PC-9 (cell line): ENCODE measurements around the gene MBNL1. TPM values are rescaled to one million over a fixed set of nuclear protein-coding genes. Genes with fewer than 3 reads are reported as not detected.

Source experiments
- BruUV-seq: library from RNA; stranded (reverse); fragments of 400-500 nt; replicated peaks from 2 replicates; lab custom pipeline; 2021; lab: Mats Ljungman, UMichigan
- CTCF ChIA-PET: fragments of 300-600 bp; sonication (Branson Sonifier 250); formaldehyde crosslinking; loops from one replicate; lab custom pipeline; 2022; ENCODE audit warnings: antibody characterized with exemption; lab: Charles Lee
- POLR2A ChIA-PET: fragments of 300-600 bp; sonication (Branson Sonifier 250); formaldehyde crosslinking; loops from one replicate; lab custom pipeline; 2022; ENCODE audit warnings: antibody characterized with exemption; ENCODE audit not compliant: unreplicated experiment; lab: Charles Lee
- DNase-seq, 2 experiments: peaks; one replicate each; pipeline versions ENCODE4 v3.0.0 to v3.0.0-alpha.2; 2015 to 2022; ENCODE audit warnings: mixed read lengths in 1 of 2
- H2AFZ ChIP-seq: fragments of 200-600 bp; sonication (generic); 2 replicates; pipeline ENCODE4 v1.8.1; 2017; ENCODE audit warnings: antibody characterized with exemption
- H3F3A ChIP-seq: fragments of 200-600 bp; sonication (generic); 2 replicates; pipeline ENCODE4 v1.8.1; 2017; ENCODE audit warnings: antibody characterized with exemption, mild to moderate bottlenecking, low read depth; ENCODE audit not compliant: insufficient read depth
- H3K27ac ChIP-seq: fragments of 200-600 bp; sonication (generic); 2 replicates; pipeline ENCODE4 v1.6.1; 2016; ENCODE audit warnings: mixed run types
- H3K27me3 ChIP-seq: fragments of 200-600 bp; sonication (generic); 2 replicates; pipeline ENCODE4 v1.6.1; 2016; ENCODE audit warnings: low read depth, mixed run types; ENCODE audit not compliant: insufficient read depth
- H3K36me3 ChIP-seq: fragments of 200-600 bp; sonication (generic); 2 replicates; pipeline ENCODE4 v1.6.1; 2016; ENCODE audit warnings: low read depth, mixed run types
- H3K4me1 ChIP-seq: fragments of 200-600 bp; sonication (generic); replicated peaks from 2 replicates; pipeline ENCODE4 v1.6.1; 2016; ENCODE audit warnings: mixed run types; ENCODE audit not compliant: insufficient read depth
- H3K4me2 ChIP-seq: fragments of 200-600 bp; sonication (generic); 2 replicates; pipeline ENCODE4 v1.6.1; 2017; ENCODE audit warnings: mixed run types
- H3K4me3 ChIP-seq: fragments of 200-600 bp; sonication (generic); 2 replicates; pipeline ENCODE4 v1.6.1; 2016; ENCODE audit warnings: mixed run types
- H3K79me2 ChIP-seq: fragments of 200-600 bp; sonication (generic); 2 replicates; pipeline ENCODE4 v1.6.1; 2017; ENCODE audit warnings: low read depth, mixed run types
- H3K9me2 ChIP-seq: fragments of 200-600 bp; sonication (generic); 2 replicates; pipeline ENCODE4 v1.8.1; 2017; ENCODE audit warnings: mild to moderate bottlenecking; ENCODE audit not compliant: insufficient read depth
- H3K9me3 ChIP-seq: fragments of 200-600 bp; sonication (generic); 2 replicates; pipeline ENCODE4 v1.8.1; 2016; ENCODE audit warnings: low read depth; ENCODE audit not compliant: insufficient read depth
- H4K20me1 ChIP-seq: fragments of 200-600 bp; sonication (generic); 2 replicates; pipeline ENCODE4 v1.8.1; 2017; ENCODE audit not compliant: insufficient read depth
- CTCF ChIP-seq: fragments of 200-600 bp; sonication (generic); conservative IDR thresholded peaks from 2 replicates; pipeline ENCODE4 v1.6.1; 2017; ENCODE audit warnings: mixed run types, antibody characterized with exemption, mild to moderate bottlenecking, moderate library complexity
- EZH2 ChIP-seq: fragments of 200-600 bp; sonication (generic); IDR thresholded peaks from 2 replicates; pipeline ENCODE4 v1.8.0; 2017; ENCODE audit warnings: antibody characterized with exemption, low read depth
- intact Hi-C: fragments of 100-400 bp; cut with micrococcal nuclease; formaldehyde crosslinking; loops from one replicate; pipeline ENCODE4 v1.10.0; 2022; ENCODE audit not compliant: unreplicated experiment
- total RNA-seq: library from RNA; stranded (reverse); gene quantifications from 2 replicates; pipeline ENCODE4 v1.2.3, GENCODE V29; 2021

Gene MBNL1
- total RNA-seq, 1 experiment from 2014 or later: 176 TPM

DNA sequence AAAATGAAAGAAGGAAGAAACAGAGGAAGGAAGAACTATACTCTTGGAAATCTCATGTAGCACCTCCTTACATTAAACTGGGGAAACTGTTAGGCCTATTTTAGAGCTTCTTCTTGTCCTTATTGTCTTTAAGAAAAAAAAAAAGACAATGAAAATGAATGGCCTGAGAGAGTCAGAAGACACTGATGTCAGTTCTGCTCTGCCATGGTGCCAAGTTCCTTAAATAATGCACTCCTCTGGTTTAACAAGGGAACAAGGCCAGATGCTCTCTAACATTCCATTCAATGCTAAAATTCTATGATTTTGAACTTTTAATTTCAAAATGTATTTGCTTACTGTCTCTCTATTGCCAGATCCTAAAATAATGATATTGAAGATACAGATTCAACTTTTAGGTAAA is 4.4 kb upstream of the MBNL1 start:
- H3K36me3 ChIP-seq: no peaks in the 10 kb centered on the region
- no peaks in the 10 kb centered on the region for H4K20me1 ChIP-seq
- H3K27me3 ChIP-seq: no peaks in the 10 kb centered on the region
- BruUV-seq: no TSS peak
- no peak for DNase-seq
- no peak overlapping the region for H2AFZ ChIP-seq
- intact Hi-C loops: loop anchor here (10.0 kb wide), 1 partner anchor 960 kb away; no protein-coding TSS in a partner anchor
- POLR2A ChIA-PET: no interaction called here
- no peak for TF ChIP-seq CTCF
- TF ChIP-seq EZH2: no peak
- H3K27ac ChIP-seq: no peak overlapping the region
- CTCF ChIA-PET: interaction anchor here (0.6 kb wide), 1 partner anchor 1282 kb away, joined by 4 read pairs; no protein-coding TSS in a partner anchor
- H3K79me2 ChIP-seq: peaks cover 3% of the 10 kb centered on the region; the same call in 1 of the 2 replicates
- no peak overlapping the region for H3K4me2 ChIP-seq
- H3F3A ChIP-seq: peaks cover 7% of the 10 kb centered on the region; the same call in 1 of the 2 replicates
- H3K4me1 ChIP-seq: peaks cover 31% of the 10 kb centered on the region
- no peaks in the 10 kb centered on the region for H3K9me2 ChIP-seq
- H3K4me3 ChIP-seq: no peak overlapping the region
- no peaks in the 10 kb centered on the region for H3K9me3 ChIP-seq

- Histone ChIP-seq H3K4me2 (peak overlapping the region; percentile 20), H4K20me1 (no peaks in the 10 kb centered on the region), H3K9me2 (no peaks in the 10 kb centered on the region), H3K79me2 (peaks cover 22% of the 10 kb centered on the region), H3F3A (peaks cover 15% of the 10 kb centered on the region), H3K27ac (no peak overlapping the region), H3K4me3 (no peak overlapping the region), H3K9me3 (no peaks in the 10 kb centered on the region), H3K4me1 (peaks cover 34% of the 10 kb centered on the region), H3K36me3 (no peaks in the 10 kb centered on the region), H3K27me3 (no peaks in the 10 kb centered on the region), H2AFZ (no peak overlapping the region)
- ChIA-PET CTCF (interaction anchor here (0.6 to 1.1 kb wide), 2 partner anchors 66 to 240 kb away, joined by 3 to 4 read pairs; no protein-coding TSS in a partner anchor), POLR2A (interaction anchor here (0.7 kb wide), 1 partner anchor 40 kb away, joined by 3 read pairs; no protein-coding TSS in a partner anchor)
- no TSS peak for BruUV-seq
- intact Hi-C loops: loop anchor here (1.0 to 10.0 kb wide), 5 partner anchors 8 to 962 kb away; no protein-coding TSS in a partner anchor
- TF ChIP-seq CTCF (no peak), EZH2 (no peak)
- peak; percentile 62 to 79 for DNase-seq
These were observed 2.3 kb upstream of the MBNL1 start for GRCh38 chr3:152266221-152266995.

GRCh38 chr3:152267831-152268554 is 736 bp upstream of the MBNL1 start:
- TF ChIP-seq EZH2: no peak
- no peak for TF ChIP-seq CTCF
- H2AFZ ChIP-seq: peak overlapping the region; percentile 88
- intact Hi-C loops: loop anchor here (2.0 to 10.0 kb wide), 6 partner anchors 91 to 963 kb away; no protein-coding TSS in a partner anchor
- TSS peak; percentile 69 for BruUV-seq
- H4K20me1 ChIP-seq: no peaks in the 10 kb centered on the region
- POLR2A ChIA-PET: interaction anchor here (0.6 to 1.1 kb wide), 6 partner anchors 39 to 343 kb away, joined by 3 to 12 read pairs (median 4); no protein-coding TSS in a partner anchor
- DNase-seq: no peak
- peaks cover 50% of the 10 kb centered on the region for H3K4me1 ChIP-seq
- H3K9me3 ChIP-seq: no peaks in the 10 kb centered on the region
- H3K27me3 ChIP-seq: no peaks in the 10 kb centered on the region
- H3K4me2 ChIP-seq: peak overlapping the region; percentile 90
- peaks cover 38% of the 10 kb centered on the region for H3K79me2 ChIP-seq
- no peaks in the 10 kb centered on the region for H3K36me3 ChIP-seq
- CTCF ChIA-PET: interaction anchor here (0.5 to 1.1 kb wide), 3 partner anchors 64 to 242 kb away, joined by 3 to 15 read pairs (median 4); no protein-coding TSS in a partner anchor
- H3K27ac ChIP-seq: peak overlapping the region; percentile 88
- H3F3A ChIP-seq: peaks cover 15% of the 10 kb centered on the region
- no peaks in the 10 kb centered on the region for H3K9me2 ChIP-seq
- H3K4me3 ChIP-seq: peak overlapping the region; percentile 85
